Gastroesophageal sphincter (tissue), 4 donors: ENCODE results near the gene CEP131. TPM values are rescaled to one million over a fixed set of nuclear protein-coding genes. Genes with fewer than 3 reads are reported as not detected.

Source experiments
- ATAC-seq: fragments of 150-250 bp; one replicate; pipeline ENCODE4 v1.9.1; 2016; ENCODE audit warnings: mild to moderate bottlenecking, moderate library complexity
- H3K27ac ChIP-seq, 4 donors: fragments of 200-600 bp; sonication (generic) in 3 of 4; 1 replicate in 3 of 4; 2 replicates in 1 of 4; pipeline ENCODE4 v1.5.1; 2016 to 2019
- H3K27me3 ChIP-seq: fragments of 200-600 bp; sonication (generic); one replicate; pipeline ENCODE4 v1.5.1; 2019
- H3K36me3 ChIP-seq, 2 donors: fragments of 200-600 bp; sonication (generic); one replicate each; pipeline ENCODE4 v1.5.1; 2019; ENCODE audit warnings: control low read depth in 1 of 2
- H3K4me1 ChIP-seq, 3 donors: fragments of 200-600 bp; sonication (generic); 1 replicate in 2 of 3; 2 replicates in 1 of 3; pipeline ENCODE4 v1.5.1; 2016 to 2019; ENCODE audit warnings: control low read depth in 2 of 3
- H3K4me3 ChIP-seq, 2 donors: fragments of 200-600 bp; sonication (generic); one replicate each; pipeline ENCODE4 v1.5.1; 2019; ENCODE audit warnings: mild to moderate bottlenecking in 1 of 2, moderate library complexity in 1 of 2
- H3K9me3 ChIP-seq, 3 donors: fragments of 200-600 bp; sonication (generic); one replicate each; pipeline ENCODE4 v1.5.1; 2017 to 2019; ENCODE audit warnings: control low read depth in 2 of 3
- EP300 ChIP-seq: sonication (generic); formaldehyde crosslinking; IDR thresholded peaks from one replicate; pipeline ENCODE4 v1.6.1; 2017; ENCODE audit warnings: antibody characterized with exemption, mild to moderate bottlenecking
- POLR2A ChIP-seq, 2 donors: fragments of 450-650 bp; IDR thresholded peaks; one replicate each; pipeline ENCODE4 v1.6.1; 2017; ENCODE audit warnings: antibody characterized with exemption in 2 of 2, mild to moderate bottlenecking in 2 of 2, moderate library complexity in 1 of 2
- POLR2AphosphoS5 ChIP-seq: sonication (generic); formaldehyde crosslinking; IDR thresholded peaks from one replicate; pipeline ENCODE4 v1.6.1; 2017; ENCODE audit warnings: antibody characterized with exemption
- WGBS, 2 donors: methylation state at CpG; one replicate each; pipeline ENCODE4 v1.1.5; 2018; ENCODE audit warnings: low coverage in 1 of 2; 5-methylcytosine and 5-hydroxymethylcytosine counted together
- total RNA-seq, 4 donors: library from RNA; depleted of rRNA; stranded (reverse); fragments of >200 nt; gene quantifications; one replicate each; pipeline ENCODE4 v1.1.0, GENCODE V29; 2016
- TF ChIP-seq, protein P1 (sequence below), 4 experiments: fragments of 200-600 bp in 2 of 4; fragments of 450-650 bp in 2 of 4; sonication (generic) in 1 of 4; IDR thresholded peaks; one replicate each; pipeline ENCODE4 v1.5.1; 2017 to 2019; ENCODE audit warnings: antibody characterized with exemption in 4 of 4, mild to moderate bottlenecking in 2 of 4, moderate library complexity in 2 of 4

Gene CEP131
- total RNA-seq, 4 donors from 2014 or later: 4.4 to 12.0 (median 6.4) TPM

DNA sequence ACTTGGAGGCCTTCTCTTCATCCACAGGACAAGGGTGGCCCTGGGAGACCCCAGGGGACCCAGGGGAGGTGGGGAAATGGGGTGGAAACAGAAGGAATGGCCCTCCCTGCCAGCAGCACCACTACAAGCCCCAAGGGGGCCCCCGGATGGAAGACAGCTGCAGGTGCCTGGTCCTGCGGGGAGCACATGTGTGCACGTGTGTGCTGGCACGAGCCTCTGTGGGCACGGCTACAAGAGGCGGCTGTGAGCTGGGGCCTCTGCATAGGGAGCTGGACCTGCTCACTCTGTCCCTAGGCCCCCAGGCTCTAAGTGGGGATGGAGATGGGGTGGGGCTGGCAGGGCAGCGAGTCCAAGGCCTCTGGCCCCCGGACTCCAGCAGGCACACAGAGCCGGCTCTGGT lies 43.5 kb downstream of the CEP131 start:
- TF ChIP-seq EP300: no peak
- TF ChIP-seq POLR2AphosphoS5: no peak
- no peak for TF ChIP-seq POLR2A (IDR thresholded peaks at IDR 0.05)
- TF ChIP-seq, protein P1, sequence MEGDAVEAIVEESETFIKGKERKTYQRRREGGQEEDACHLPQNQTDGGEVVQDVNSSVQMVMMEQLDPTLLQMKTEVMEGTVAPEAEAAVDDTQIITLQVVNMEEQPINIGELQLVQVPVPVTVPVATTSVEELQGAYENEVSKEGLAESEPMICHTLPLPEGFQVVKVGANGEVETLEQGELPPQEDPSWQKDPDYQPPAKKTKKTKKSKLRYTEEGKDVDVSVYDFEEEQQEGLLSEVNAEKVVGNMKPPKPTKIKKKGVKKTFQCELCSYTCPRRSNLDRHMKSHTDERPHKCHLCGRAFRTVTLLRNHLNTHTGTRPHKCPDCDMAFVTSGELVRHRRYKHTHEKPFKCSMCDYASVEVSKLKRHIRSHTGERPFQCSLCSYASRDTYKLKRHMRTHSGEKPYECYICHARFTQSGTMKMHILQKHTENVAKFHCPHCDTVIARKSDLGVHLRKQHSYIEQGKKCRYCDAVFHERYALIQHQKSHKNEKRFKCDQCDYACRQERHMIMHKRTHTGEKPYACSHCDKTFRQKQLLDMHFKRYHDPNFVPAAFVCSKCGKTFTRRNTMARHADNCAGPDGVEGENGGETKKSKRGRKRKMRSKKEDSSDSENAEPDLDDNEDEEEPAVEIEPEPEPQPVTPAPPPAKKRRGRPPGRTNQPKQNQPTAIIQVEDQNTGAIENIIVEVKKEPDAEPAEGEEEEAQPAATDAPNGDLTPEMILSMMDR (IDR thresholded peaks at IDR 0.05): no peak
- WGBS, 2 donors: no CpG with 5 or more reads among the region's 9 CpGs
- Histone ChIP-seq H3K4me1 (no peaks in the 10 kb centered on the region), H3K36me3 (no peaks in the 10 kb centered on the region), H3K27me3 (peaks cover 45% of the 10 kb centered on the region), H3K9me3 (peaks cover 0 to 4% (median 0%) of the 10 kb centered on the region in 3 donors), H3K27ac (no peak overlapping the region), H3K4me3 (no peak overlapping the region)
- no peak for ATAC-seq

DNA sequence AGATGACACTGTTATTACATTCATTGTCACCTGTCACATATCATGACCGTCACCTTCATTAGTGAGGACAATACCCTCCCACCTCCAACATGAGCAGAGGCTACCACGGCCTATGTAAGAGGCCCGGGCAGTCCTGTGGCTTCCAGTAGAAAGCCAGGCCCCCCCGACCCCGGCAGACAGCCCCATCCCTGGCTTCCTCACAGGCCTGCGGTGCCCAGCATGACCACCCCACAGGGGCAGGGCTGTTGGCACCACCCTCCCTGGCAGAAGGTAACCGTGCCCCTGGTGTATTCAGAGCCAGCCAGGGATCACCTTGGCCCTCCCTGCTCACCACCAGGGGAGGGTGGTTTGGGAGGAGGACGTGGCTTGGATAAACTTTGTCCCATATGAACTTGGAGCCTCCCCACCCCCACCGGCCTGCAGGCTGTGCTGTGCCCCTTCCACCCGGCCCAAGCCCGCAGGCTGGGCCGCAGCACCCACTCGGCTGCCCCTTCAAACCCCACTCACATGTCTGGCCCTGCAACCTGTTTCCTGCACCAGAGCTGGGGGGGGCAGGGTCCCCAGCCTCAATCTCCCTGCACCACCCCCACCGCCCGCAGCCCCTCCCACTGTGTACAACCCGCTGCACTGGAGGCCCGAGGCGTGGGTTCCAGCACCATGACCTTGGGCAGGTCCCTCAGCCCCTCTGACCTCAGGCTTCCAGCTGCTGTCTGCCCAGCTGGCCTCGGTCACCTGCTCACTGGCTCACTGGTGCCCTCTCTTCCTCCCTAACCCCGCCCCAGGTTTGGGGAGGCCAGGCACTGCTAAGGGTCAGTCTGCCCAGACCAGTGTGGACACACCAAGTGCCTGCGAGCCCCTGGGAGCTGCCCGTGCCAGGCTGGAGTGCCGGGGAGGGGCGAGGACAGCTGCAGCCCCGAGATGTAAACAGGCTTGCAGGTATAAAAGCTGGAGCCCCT lies 44.4 kb downstream of the CEP131 start:
- no peak overlapping the region for H3K27ac ChIP-seq
- H3K27me3 ChIP-seq: peaks cover 37% of the 10 kb centered on the region
- no peaks in the 10 kb centered on the region for H3K4me1 ChIP-seq
- no peak overlapping the region for H3K4me3 ChIP-seq
- WGBS, 2 donors: 100% methylated on average over 1 of the region's 25 CpGs; no CpG with 5 or more reads in 1 of the 2 donors
- no peaks in the 10 kb centered on the region for H3K36me3 ChIP-seq
- H3K9me3 ChIP-seq: peaks cover 0 to 4% (median 0%) of the 10 kb centered on the region in 3 donors
- TF ChIP-seq POLR2A (IDR thresholded peaks at IDR 0.05): no peak
- TF ChIP-seq POLR2AphosphoS5: no peak
- TF ChIP-seq, protein P1 (IDR thresholded peaks at IDR 0.05): no peak
- no peak for TF ChIP-seq EP300
- no peak for ATAC-seq

DNA sequence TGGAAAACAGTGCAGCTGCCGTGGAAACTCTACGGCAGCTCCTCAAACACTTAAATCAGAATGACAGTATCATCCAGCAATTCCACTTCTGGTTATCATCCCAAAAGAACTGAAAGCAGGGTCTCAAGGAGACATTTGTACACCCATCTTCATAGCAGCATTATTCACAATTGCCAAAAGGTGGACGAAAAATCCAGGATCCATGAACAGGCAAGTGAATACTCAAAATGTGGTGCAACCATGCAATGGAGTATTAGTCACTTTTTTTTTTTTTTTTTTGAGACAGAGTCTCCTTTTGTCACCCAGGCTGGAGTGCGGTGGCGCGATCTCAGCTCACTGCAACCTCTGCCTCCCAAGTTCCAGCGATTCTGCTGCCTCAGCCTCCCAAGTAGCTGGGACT lies 46.1 kb downstream of the CEP131 start:
- H3K27ac ChIP-seq: no peak overlapping the region
- no peak for ATAC-seq
- H3K9me3 ChIP-seq: peaks cover 0 to 4% (median 0%) of the 10 kb centered on the region in 3 donors
- no peaks in the 10 kb centered on the region for H3K36me3 ChIP-seq
- 98 to 100% methylated on average over 1 to 7 of the region's 7 CpGs for WGBS, 2 donors
- peaks cover 20% of the 10 kb centered on the region for H3K27me3 ChIP-seq
- no peaks in the 10 kb centered on the region for H3K4me1 ChIP-seq
- no peak overlapping the region for H3K4me3 ChIP-seq
- TF ChIP-seq POLR2A (IDR thresholded peaks at IDR 0.05): no peak
- no peak for TF ChIP-seq POLR2AphosphoS5
- TF ChIP-seq, protein P1 (IDR thresholded peaks at IDR 0.05): no peak
- no peak for TF ChIP-seq EP300

- WGBS, 2 donors: 58 to 75% methylated on average over 1 of the region's 1 CpG
- H3K4me3 ChIP-seq: no peak overlapping the region
- no peak overlapping the region for H3K27ac ChIP-seq
- H3K4me1 ChIP-seq: no peaks in the 10 kb centered on the region
- no peak for ATAC-seq
- TF ChIP-seq POLR2A (IDR thresholded peaks at IDR 0.05) (no peak), POLR2AphosphoS5 (no peak), EP300 (no peak)
- TF ChIP-seq, protein P1 (IDR thresholded peaks at IDR 0.05): no peak
- no peaks in the 10 kb centered on the region for H3K27me3 ChIP-seq
- H3K36me3 ChIP-seq: no peaks in the 10 kb centered on the region
- peaks cover 0 to 4% (median 0%) of the 10 kb centered on the region in 3 donors for H3K9me3 ChIP-seq
Observed at GRCh38 chr17:81173762-81174155, 49.0 kb downstream of the CEP131 start.
